H1 (cell line): ENCODE data around the gene KCNC3. TPM values are rescaled to one million over a fixed set of nuclear protein-coding genes. Genes with fewer than 3 reads are reported as not detected.

ENCODE experiments used
- CBX5 ChIP-seq: fragments of 300-800, 300-1000 bp; sonication (generic); IDR thresholded peaks from 2 replicates; pipeline ENCODE4 v1.7.1; 2016; ENCODE audit warnings: antibody characterized with exemption, low read length, low read depth
- polyA plus RNA-seq, 7 experiments: library from polyadenylated mRNA; depleted of rRNA in 3 of 7; stranded (reverse) in 5 of 7; unstranded in 2 of 7; fragments of >200 nt in 5 of 7; fragments of 200-250 nt in 2 of 7; gene quantifications; 1 replicate in 5 of 7; 2 replicates in 1 of 7; 4 replicates in 1 of 7; pipeline versions ENCODE4 v1.2.1 to v1.2.3, GENCODE V29; 2011 to 2013; ENCODE audit warnings: missing spikeins in 2 of 7, mixed read lengths in 2 of 7
- total RNA-seq: library from RNA; stranded (reverse); fragmentation: NEBNext Ultra II Directional; extraction: Animal tissue kit (Norgen Biotek cat#: 25700); gene quantifications from 2 replicates; pipeline ENCODE4 v1.2.1, GENCODE V29; 2021

Gene KCNC3
- total and polyA plus RNA-seq, 2 of the 8 experiments (the other 6 are each of a cell fraction or from before 2014, with no cell fraction given): 3.9 to 7.2 TPM

DNA sequence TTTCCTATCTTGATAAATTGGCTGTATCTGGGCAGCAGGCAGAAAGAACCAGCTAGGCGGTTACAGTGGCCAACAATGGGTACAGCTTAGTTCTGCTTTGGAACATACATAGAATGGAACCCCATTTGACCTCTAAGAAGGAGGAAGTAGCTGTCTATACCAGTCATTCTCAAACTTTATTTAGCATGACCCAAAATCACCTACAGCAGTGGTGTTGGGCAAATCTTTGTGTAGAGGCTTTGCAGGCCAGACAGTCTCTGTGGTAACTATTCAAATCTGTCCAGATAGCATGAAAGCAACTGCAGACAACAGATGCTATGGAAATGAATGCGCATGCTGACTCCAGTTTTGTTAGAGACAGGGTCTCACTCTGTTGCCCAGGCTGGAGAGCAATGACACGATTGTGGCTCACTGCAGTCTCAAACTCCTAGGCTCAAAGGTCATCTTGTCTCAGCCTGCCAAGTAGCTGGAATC lies 12.0 kb upstream of the KCNC3 start (continued):
- no peak for TF ChIP-seq CBX5
